Esophagus muscularis mucosa (tissue), 4 donors: ENCODE results near the gene CCBE1. TPM values are rescaled to one million over a fixed set of nuclear protein-coding genes. Genes with fewer than 3 reads are reported as not detected.

Source experiments
- DNase-seq: peaks from one replicate; pipeline ENCODE4 v3.0.0-alpha.2; 2017; ENCODE audit errors: extremely low spot score
- H3K27ac ChIP-seq, 4 donors: fragments of 200-600 bp; sonication (generic); replicated peaks in 1 of 4; 1 replicate in 3 of 4; 2 replicates in 1 of 4; pipeline ENCODE4 v1.5.1; 2016 to 2019; ENCODE audit warnings: mild to moderate bottlenecking in 1 of 4
- H3K27me3 ChIP-seq, 4 donors: fragments of 200-600 bp; sonication (generic); one replicate each; pipeline versions ENCODE4 v1.5.1 to v1.6.0; 2016 to 2019
- H3K36me3 ChIP-seq, 4 donors: fragments of 200-600 bp; sonication (generic); one replicate each; pipeline ENCODE4 v1.5.1; 2016 to 2019
- H3K4me1 ChIP-seq, 4 donors: fragments of 200-600 bp; sonication (generic); one replicate each; pipeline ENCODE4 v1.5.1; 2016 to 2019
- H3K4me3 ChIP-seq, 4 donors: fragments of 200-600 bp; sonication (generic); 1 replicate in 2 of 4; 2 replicates in 2 of 4; pipeline ENCODE4 v1.5.1; 2016 to 2019; ENCODE audit warnings: mild to moderate bottlenecking in 4 of 4, moderate library complexity in 1 of 4
- H3K9me3 ChIP-seq, 4 donors: fragments of 200-600 bp; sonication (generic); 1 replicate in 3 of 4; 2 replicates in 1 of 4; pipeline ENCODE4 v1.5.1; 2016 to 2019
- EP300 ChIP-seq: sonication (generic); formaldehyde crosslinking; IDR thresholded peaks from one replicate; pipeline ENCODE4 v1.6.1; 2017; ENCODE audit warnings: antibody characterized with exemption
- POLR2A ChIP-seq: fragments of 450-650 bp; IDR thresholded peaks from one replicate; pipeline ENCODE4 v1.6.1; 2017; ENCODE audit warnings: antibody characterized with exemption, moderate library complexity, mild to moderate bottlenecking, low read depth
- POLR2AphosphoS5 ChIP-seq, 2 donors: sonication (generic); formaldehyde crosslinking; IDR thresholded peaks; one replicate each; pipeline ENCODE4 v1.6.1; 2017; ENCODE audit warnings: antibody characterized with exemption in 2 of 2
- WGBS: methylation state at CpG from one replicate; pipeline ENCODE4 v1.1.5; 2018; 5-methylcytosine and 5-hydroxymethylcytosine counted together
- intact Hi-C: fragments of 100-400 bp; cut with DNase I; formaldehyde crosslinking; loops from one replicate; pipeline ENCODE4 v1.15.1; 2023
- total RNA-seq, 4 donors: library from RNA; depleted of rRNA; stranded (reverse); fragments of >200 nt; gene quantifications; one replicate each; pipeline versions ENCODE4 v1.1.0 to v1.2.1, GENCODE V29; 2016
- TF ChIP-seq, protein P1 (sequence below), 3 experiments: fragments of 200-600 bp in 2 of 3; fragments of 450-650 bp in 1 of 3; sonication (generic) in 2 of 3; IDR thresholded peaks; one replicate each; pipeline ENCODE4 v1.5.1; 2017 to 2019; ENCODE audit warnings: antibody characterized with exemption in 3 of 3, mild to moderate bottlenecking in 2 of 3, moderate library complexity in 1 of 3

CCBE1 gene
- total RNA-seq, 4 donors from 2014 or later = 1.6 to 11.1 (median 2.7) TPM

GRCh38 chr18:59721931-59722330, 24.7 kb upstream of the CCBE1 start:
- Histone ChIP-seq H3K4me1 (no peaks in the 10 kb centered on the region), H3K4me3 (no peak overlapping the region), H3K27ac (no peak overlapping the region), H3K27me3 (no peaks in the 10 kb centered on the region), H3K36me3 (no peaks in the 10 kb centered on the region), H3K9me3 (no peaks in the 10 kb centered on the region)
- no peak for DNase-seq
- intact Hi-C loops = no loop called here
- WGBS = 86% methylated on average over 2 of the region's 2 CpGs
- no peak for TF ChIP-seq POLR2A
- no peak for TF ChIP-seq POLR2AphosphoS5 (IDR thresholded peaks at IDR 0.05)
- TF ChIP-seq EP300 = no peak
- TF ChIP-seq, protein P1, sequence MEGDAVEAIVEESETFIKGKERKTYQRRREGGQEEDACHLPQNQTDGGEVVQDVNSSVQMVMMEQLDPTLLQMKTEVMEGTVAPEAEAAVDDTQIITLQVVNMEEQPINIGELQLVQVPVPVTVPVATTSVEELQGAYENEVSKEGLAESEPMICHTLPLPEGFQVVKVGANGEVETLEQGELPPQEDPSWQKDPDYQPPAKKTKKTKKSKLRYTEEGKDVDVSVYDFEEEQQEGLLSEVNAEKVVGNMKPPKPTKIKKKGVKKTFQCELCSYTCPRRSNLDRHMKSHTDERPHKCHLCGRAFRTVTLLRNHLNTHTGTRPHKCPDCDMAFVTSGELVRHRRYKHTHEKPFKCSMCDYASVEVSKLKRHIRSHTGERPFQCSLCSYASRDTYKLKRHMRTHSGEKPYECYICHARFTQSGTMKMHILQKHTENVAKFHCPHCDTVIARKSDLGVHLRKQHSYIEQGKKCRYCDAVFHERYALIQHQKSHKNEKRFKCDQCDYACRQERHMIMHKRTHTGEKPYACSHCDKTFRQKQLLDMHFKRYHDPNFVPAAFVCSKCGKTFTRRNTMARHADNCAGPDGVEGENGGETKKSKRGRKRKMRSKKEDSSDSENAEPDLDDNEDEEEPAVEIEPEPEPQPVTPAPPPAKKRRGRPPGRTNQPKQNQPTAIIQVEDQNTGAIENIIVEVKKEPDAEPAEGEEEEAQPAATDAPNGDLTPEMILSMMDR (IDR thresholded peaks at IDR 0.05) = no peak

GRCh38 chr18:59721211-59721610, 24.0 kb upstream of the CCBE1 start:
- peak; percentile 53 for DNase-seq
- no peaks in the 10 kb centered on the region for H3K36me3 ChIP-seq
- no peaks in the 10 kb centered on the region for H3K4me1 ChIP-seq
- no peak overlapping the region for H3K27ac ChIP-seq
- no peak overlapping the region for H3K4me3 ChIP-seq
- intact Hi-C loops = no loop called here
- no peaks in the 10 kb centered on the region for H3K9me3 ChIP-seq
- no peaks in the 10 kb centered on the region for H3K27me3 ChIP-seq
- WGBS = 92% methylated on average over 2 of the region's 2 CpGs
- TF ChIP-seq POLR2AphosphoS5 (IDR thresholded peaks at IDR 0.05) (no peak), POLR2A (no peak), EP300 (no peak)
- TF ChIP-seq, protein P1 (IDR thresholded peaks at IDR 0.05) = no peak

DNA sequence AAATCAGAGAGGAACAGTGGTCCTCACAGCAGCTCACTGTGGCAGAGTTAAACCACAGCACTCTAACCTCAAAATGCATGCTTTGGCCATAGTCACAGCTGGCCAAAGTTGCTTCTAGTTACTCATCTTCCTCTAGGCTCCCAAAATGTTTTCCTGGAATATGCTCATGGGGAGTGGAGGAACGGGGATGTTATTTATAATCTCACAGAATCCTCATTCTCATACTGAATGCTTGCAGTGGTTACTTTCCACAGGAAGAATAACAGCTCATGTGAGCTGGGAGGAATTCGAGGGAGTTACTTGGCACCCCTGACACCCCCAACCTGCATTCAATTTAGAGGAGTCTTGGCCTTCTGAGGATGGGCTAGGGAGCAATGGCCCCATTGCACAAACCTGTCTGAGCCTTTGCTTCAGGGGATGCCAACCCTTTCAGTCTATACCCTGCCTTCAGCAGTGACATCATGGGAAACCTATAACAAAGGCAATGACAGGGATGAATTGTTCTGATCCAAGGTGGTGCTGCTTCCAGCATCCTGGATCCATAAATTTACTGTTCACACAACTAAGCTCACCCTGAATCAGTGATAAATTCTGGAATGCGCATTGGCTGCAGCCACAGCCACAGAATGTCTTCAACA, 22.4 kb upstream of the CCBE1 start:
- intact Hi-C loops = no loop called here
- H3K27ac ChIP-seq = no peak overlapping the region
- DNase-seq = no peak
- no peaks in the 10 kb centered on the region for H3K27me3 ChIP-seq
- 61% methylated on average over 3 of the region's 3 CpGs for WGBS
- no peaks in the 10 kb centered on the region for H3K4me1 ChIP-seq
- no peaks in the 10 kb centered on the region for H3K9me3 ChIP-seq
- H3K36me3 ChIP-seq = no peaks in the 10 kb centered on the region
- TF ChIP-seq, protein P1 (IDR thresholded peaks at IDR 0.05) = no peak
- TF ChIP-seq POLR2A = no peak
- no peak for TF ChIP-seq POLR2AphosphoS5 (IDR thresholded peaks at IDR 0.05)
- TF ChIP-seq EP300 = no peak
- H3K4me3 ChIP-seq = no peak overlapping the region

GRCh38 chr18:59718464-59719157, 21.4 kb upstream of the CCBE1 start:
- no peaks in the 10 kb centered on the region for H3K36me3 ChIP-seq
- WGBS = 63% methylated on average over 7 of the region's 7 CpGs
- no peaks in the 10 kb centered on the region for H3K4me1 ChIP-seq
- DNase-seq = no peak
- TF ChIP-seq POLR2A (no peak), POLR2AphosphoS5 (IDR thresholded peaks at IDR 0.05) (no peak), EP300 (no peak)
- TF ChIP-seq, protein P1 (IDR thresholded peaks at IDR 0.05) = no peak
- intact Hi-C loops = no loop called here
- no peak overlapping the region for H3K4me3 ChIP-seq
- H3K9me3 ChIP-seq = no peaks in the 10 kb centered on the region
- H3K27ac ChIP-seq = no peak overlapping the region
- H3K27me3 ChIP-seq = no peaks in the 10 kb centered on the region
